IMR-90 (cell line): ENCODE measurements around the gene GLT1D1.

Experiments used
- CHD1 ChIP-seq: IDR thresholded peaks from 2 replicates; pipeline ENCODE4 v1.6.1; 2012; ENCODE audit warnings: low read depth, low read length, improper control_type of control experiment
- CTCF ChIP-seq: conservative IDR thresholded peaks from 2 replicates; pipeline ENCODE4 v1.5.1; 2012; ENCODE audit warnings: mild to moderate bottlenecking, low read depth, low read length, improper control_type of control experiment
- FOS ChIP-seq: fragments of 150-350 bp; IDR thresholded peaks from 2 replicates; pipeline ENCODE4 v1.6.1; 2016; ENCODE audit warnings: low read depth, low read length
- MXI1 ChIP-seq: IDR thresholded peaks from 2 replicates; pipeline ENCODE4 v1.6.1; 2012; ENCODE audit warnings: low read depth, mild to moderate bottlenecking, low read length, moderate library complexity, borderline replicate concordance
- POLR2A ChIP-seq: IDR thresholded peaks from 2 replicates; pipeline ENCODE4 v1.6.1; 2012; ENCODE audit warnings: mild to moderate bottlenecking, low read depth, low read length
- RAD21 ChIP-seq: IDR thresholded peaks from 2 replicates; pipeline ENCODE4 v1.6.1; 2012; ENCODE audit warnings: low read length, improper control_type of control experiment

GRCh38 chr12:128827724-128828123 lies 25.6 kb upstream of the GLT1D1 start:
- TF ChIP-seq CTCF (no peak), RAD21 (no peak), POLR2A (no peak), FOS (no peak), MXI1 (no peak), CHD1 (no peak)
